Measurements from ENCODE around the gene ZBTB8OS. TPM values are rescaled to one million over a fixed set of nuclear protein-coding genes. Genes with fewer than 3 reads are reported as not detected.

ZBTB8OS gene
- total RNA-seq, 1 experiment from 2014 or later: 49.2 TPM

DNA sequence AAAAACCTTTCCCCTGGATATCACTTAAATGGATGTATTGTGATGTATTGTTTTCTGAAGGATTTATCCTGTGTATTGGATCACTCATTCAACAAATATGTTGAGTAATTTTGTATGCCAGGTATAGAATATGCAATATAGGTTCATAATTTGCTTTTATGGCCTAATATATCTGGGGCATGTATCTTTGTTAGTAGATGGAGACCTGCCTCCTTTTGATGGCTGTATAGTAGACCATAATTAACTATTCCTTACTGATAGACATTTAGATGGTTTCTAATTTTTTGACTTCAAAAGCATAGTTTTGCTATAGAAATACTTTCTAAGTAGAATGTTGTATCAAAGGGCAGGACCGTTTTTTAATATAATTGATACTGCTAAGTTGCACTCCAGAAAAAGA, 9.2 kb upstream of the ZBTB8OS start (continued):
- TF ChIP-seq, protein P1, sequence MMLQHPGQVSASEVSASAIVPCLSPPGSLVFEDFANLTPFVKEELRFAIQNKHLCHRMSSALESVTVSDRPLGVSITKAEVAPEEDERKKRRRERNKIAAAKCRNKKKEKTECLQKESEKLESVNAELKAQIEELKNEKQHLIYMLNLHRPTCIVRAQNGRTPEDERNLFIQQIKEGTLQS (IDR thresholded peaks at IDR 0.05): no peak
- TF ChIP-seq JUND (IDR thresholded peaks at IDR 0.05) (no peak), ZNF274 (IDR thresholded peaks at IDR 0.05; ENCODE audit: low read depth, low read length) (no peak)
- TF ChIP-seq, protein P2, sequence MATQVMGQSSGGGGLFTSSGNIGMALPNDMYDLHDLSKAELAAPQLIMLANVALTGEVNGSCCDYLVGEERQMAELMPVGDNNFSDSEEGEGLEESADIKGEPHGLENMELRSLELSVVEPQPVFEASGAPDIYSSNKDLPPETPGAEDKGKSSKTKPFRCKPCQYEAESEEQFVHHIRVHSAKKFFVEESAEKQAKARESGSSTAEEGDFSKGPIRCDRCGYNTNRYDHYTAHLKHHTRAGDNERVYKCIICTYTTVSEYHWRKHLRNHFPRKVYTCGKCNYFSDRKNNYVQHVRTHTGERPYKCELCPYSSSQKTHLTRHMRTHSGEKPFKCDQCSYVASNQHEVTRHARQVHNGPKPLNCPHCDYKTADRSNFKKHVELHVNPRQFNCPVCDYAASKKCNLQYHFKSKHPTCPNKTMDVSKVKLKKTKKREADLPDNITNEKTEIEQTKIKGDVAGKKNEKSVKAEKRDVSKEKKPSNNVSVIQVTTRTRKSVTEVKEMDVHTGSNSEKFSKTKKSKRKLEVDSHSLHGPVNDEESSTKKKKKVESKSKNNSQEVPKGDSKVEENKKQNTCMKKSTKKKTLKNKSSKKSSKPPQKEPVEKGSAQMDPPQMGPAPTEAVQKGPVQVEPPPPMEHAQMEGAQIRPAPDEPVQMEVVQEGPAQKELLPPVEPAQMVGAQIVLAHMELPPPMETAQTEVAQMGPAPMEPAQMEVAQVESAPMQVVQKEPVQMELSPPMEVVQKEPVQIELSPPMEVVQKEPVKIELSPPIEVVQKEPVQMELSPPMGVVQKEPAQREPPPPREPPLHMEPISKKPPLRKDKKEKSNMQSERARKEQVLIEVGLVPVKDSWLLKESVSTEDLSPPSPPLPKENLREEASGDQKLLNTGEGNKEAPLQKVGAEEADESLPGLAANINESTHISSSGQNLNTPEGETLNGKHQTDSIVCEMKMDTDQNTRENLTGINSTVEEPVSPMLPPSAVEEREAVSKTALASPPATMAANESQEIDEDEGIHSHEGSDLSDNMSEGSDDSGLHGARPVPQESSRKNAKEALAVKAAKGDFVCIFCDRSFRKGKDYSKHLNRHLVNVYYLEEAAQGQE (IDR thresholded peaks at IDR 0.05; ENCODE audit: low read depth): no peak

DNA sequence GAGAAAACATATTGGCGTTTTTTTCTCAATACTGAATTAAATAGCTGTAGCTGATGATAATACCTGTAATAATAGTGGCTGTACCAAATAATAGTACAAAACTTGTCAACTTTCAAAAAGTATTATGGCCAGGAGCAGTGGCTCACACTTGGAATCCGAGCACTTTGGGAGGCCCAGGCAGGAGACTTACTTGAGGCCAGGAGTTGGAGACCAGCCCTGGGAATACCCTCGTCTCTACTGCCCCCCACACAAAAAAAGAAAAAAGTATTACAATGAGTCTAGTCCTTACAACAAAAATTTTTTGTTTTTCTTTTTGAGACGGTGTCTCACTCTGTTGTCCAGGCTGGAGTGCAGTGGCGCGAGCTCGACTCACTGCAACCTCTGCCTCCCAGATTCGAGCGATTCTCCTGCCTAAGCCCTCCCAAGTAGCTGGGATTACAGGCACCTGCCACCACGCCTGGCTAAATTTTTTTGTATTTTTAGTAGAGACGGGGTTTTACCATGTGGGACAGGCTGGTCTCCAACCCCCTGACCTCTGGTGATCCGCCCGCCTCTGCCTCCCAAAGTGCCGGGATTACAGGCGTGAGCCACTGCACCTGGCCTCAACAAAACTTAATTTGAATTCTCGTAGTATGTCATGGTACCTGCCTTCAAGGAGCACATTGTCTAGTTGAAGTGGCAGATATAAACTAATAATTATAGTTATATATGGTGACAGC, 2.1 kb upstream of the ZBTB8OS start:
- peak overlapping the region; percentile 80 to 89 for H3K4me3 ChIP-seq (replicated peaks in 1 of 2; ENCODE audit: low read depth in 1 of 2, low read length in 2 of 2)
- peak overlapping the region; percentile 99 for H3K9ac ChIP-seq (ENCODE audit: low read length)
- RAD21 ChIA-PET (ENCODE audit: low non-redundant PET in 1 of 2, low total read pairs in 2 of 2, uncharacterized antibody in 2 of 2, unreplicated experiment in 2 of 2): no interaction called here
- no peaks in the 10 kb centered on the region for H3K9me3 ChIP-seq (ENCODE audit: control insufficient read depth in 1 of 2, insufficient read depth in 1 of 2, low read depth in 1 of 2, low read length in 2 of 2)
- POLR2A ChIA-PET: no interaction called here
- no TSS peak for BruUV-seq (replicated peaks)
- no peak overlapping the region for H2AFZ ChIP-seq (ENCODE audit: low read depth, low read length, poor library complexity, severe bottlenecking)
- CTCF ChIA-PET: no interaction called here
- DNase-seq (ENCODE audit: low read depth, low spot score) (no peak), ATAC-seq (no peak)
- H3K9me2 ChIP-seq (ENCODE audit: insufficient read depth): no peaks in the 10 kb centered on the region
- H3K27me3 ChIP-seq (ENCODE audit: insufficient read depth, low read length): no peaks in the 10 kb centered on the region
- peaks cover 11 to 25% of the 10 kb centered on the region in 2 experiments; a peak in 3 of 4 replicates for H3K4me1 ChIP-seq (ENCODE audit: control insufficient read depth in 1 of 2, insufficient read depth in 2 of 2, low read length in 2 of 2)
- intact Hi-C loops (cut with micrococcal nuclease): loop anchor here (5.0 to 10.0 kb wide), 2 partner anchors 110 to 128 kb away; no protein-coding TSS in a partner anchor
- peaks cover 26 to 47% of the 10 kb centered on the region in 2 experiments for H3K36me3 ChIP-seq (ENCODE audit: control insufficient read depth in 1 of 2, insufficient read depth in 2 of 2, low read length in 2 of 2)
- peak overlapping the region; percentile 95 for H3K27ac ChIP-seq (ENCODE audit: low read depth, low read length)
- peak overlapping the region; percentile 98 for H3K4me2 ChIP-seq (ENCODE audit: low read length)
- H3K79me2 ChIP-seq (ENCODE audit: insufficient read depth, low read length): peaks cover 94% of the 10 kb centered on the region
- H4K20me1 ChIP-seq (ENCODE audit: insufficient read depth): peaks cover 13% of the 10 kb centered on the region; the same call in 1 of the 2 replicates
- TF ChIP-seq SRF (IDR thresholded peaks at IDR 0.05; ENCODE audit: low read depth) (no peak), FOSL1 (IDR thresholded peaks at IDR 0.05; ENCODE audit: low read depth) (no peak), RAD21 (IDR thresholded peaks at IDR 0.05; ENCODE audit: low read depth) (no peak), TCF7L2 (IDR thresholded peaks at IDR 0.05; ENCODE audit: borderline replicate concordance, extremely low read depth, insufficient read depth, insufficient read length) (no peak), JUND (IDR thresholded peaks at IDR 0.05) (no peak), POLR2A (IDR thresholded peaks at IDR 0.05; ENCODE audit: borderline replicate concordance, extremely low read depth, insufficient read depth, insufficient read length) (no peak), EZH2phosphoT487 (IDR thresholded peaks at IDR 0.05; ENCODE audit: borderline replicate concordance) (no peak), ZNF274 (IDR thresholded peaks at IDR 0.05; ENCODE audit: low read depth, low read length) (no peak)
- TF ChIP-seq, protein P1 (IDR thresholded peaks at IDR 0.05): no peak
- TF ChIP-seq, protein P3, sequence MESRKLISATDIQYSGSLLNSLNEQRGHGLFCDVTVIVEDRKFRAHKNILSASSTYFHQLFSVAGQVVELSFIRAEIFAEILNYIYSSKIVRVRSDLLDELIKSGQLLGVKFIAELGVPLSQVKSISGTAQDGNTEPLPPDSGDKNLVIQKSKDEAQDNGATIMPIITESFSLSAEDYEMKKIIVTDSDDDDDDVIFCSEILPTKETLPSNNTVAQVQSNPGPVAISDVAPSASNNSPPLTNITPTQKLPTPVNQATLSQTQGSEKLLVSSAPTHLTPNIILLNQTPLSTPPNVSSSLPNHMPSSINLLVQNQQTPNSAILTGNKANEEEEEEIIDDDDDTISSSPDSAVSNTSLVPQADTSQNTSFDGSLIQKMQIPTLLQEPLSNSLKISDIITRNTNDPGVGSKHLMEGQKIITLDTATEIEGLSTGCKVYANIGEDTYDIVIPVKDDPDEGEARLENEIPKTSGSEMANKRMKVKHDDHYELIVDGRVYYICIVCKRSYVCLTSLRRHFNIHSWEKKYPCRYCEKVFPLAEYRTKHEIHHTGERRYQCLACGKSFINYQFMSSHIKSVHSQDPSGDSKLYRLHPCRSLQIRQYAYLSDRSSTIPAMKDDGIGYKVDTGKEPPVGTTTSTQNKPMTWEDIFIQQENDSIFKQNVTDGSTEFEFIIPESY (IDR thresholded peaks at IDR 0.05; ENCODE audit: extremely low read depth, insufficient replicate concordance, low read length): no peak
- TF ChIP-seq, protein P4, sequence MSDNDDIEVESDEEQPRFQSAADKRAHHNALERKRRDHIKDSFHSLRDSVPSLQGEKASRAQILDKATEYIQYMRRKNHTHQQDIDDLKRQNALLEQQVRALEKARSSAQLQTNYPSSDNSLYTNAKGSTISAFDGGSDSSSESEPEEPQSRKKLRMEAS (IDR thresholded peaks at IDR 0.05): no peak
- TF ChIP-seq, protein P2 (IDR thresholded peaks at IDR 0.05; ENCODE audit: low read depth): no peak

Measured in HCT116 (cell line).